ENCODE results near the gene IFI35. TPM values are rescaled to one million over a fixed set of nuclear protein-coding genes. Genes with fewer than 3 reads are reported as not detected.

The IFI35 gene
- total RNA-seq, 1 experiment from 2014 or later, result 6.3 TPM

- Mint-ChIP-seq H3K36me3 (ENCODE audit: insufficient read depth, unreplicated experiment) (peaks cover 13% of the 10 kb centered on the region), H3K9me3 (ENCODE audit: unreplicated experiment) (no peaks in the 10 kb centered on the region), H3K27me3 (ENCODE audit: insufficient read depth, unreplicated experiment) (no peaks in the 10 kb centered on the region), H3K4me3 (ENCODE audit: unreplicated experiment) (peak overlapping the region; percentile 39), H3K4me1 (ENCODE audit: insufficient read depth, unreplicated experiment) (peaks cover 12% of the 10 kb centered on the region), H3K27ac (ENCODE audit: low read depth, unreplicated experiment) (peak overlapping the region; percentile 61)
- BruUV-seq (replicated peaks), result no TSS peak
- ChIA-PET POLR2A (interaction anchor here (1.3 to 5.9 kb wide), 4 partner anchors 19 to 146 kb away, joined by 4 to 58 read pairs (median 16); partner anchors contain the start of genes IFI35, NBR1 and RPL27), CTCF (interaction anchor here (0.9 to 1.4 kb wide), 4 partner anchors 9 to 177 kb away, joined by 3 read pairs; no protein-coding TSS in a partner anchor)
- intact Hi-C loops (cut with micrococcal nuclease), result loop anchor here (10.0 kb wide), 1 partner anchor 310 kb away; no protein-coding TSS in a partner anchor
- no peak for TF ChIP-seq CTCF (IDR thresholded peaks at IDR 0.05; ENCODE audit: unreplicated experiment)
- DNase-seq (ENCODE audit: unreplicated experiment), result no peak
These were observed 18.7 kb downstream of the IFI35 start for GRCh38 chr17:43025290-43025657.

DNA sequence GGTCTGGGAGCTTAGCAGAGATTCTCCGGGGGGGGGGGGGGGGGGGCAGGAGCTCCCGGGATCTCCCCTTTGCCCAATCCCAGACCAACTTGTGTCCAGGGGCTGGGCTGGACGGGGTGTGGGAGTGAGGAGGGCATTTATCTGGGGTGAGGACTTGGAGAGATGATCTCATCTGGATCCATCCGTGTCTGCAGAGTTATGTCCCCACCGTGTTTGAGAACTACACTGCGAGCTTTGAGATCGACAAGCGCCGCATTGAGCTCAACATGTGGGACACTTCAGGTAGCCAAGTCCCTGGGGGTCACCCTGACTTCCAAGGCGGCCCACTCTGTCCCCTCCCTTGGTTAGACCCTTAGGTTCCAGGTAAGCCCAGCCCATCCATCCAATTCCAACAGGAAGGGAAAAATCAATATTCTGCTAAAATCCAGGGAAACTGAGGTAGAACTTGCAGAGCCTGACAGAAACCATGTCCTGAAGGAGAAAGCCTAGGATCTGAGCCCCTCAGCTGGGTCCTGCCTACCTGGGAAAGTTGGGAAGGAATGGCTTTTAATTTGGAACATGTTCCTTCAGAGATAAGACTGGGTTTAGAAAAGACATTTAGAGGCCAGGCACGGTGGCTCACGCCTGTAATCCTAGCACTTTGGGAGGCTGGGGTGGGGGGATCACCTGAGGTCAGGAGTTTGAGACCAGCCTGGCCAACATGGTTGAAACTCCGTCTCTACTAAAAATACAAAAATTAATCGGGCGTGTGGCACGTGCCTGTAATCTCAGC is 19.4 kb downstream of the IFI35 start:
- no TSS peak for BruUV-seq (replicated peaks)
- ChIA-PET POLR2A (interaction anchor here (0.6 to 5.9 kb wide), 2 partner anchors 27 to 334 kb away, joined by 3 to 58 read pairs; partner anchors contain the start of gene RPL27), CTCF (interaction anchor here (0.6 kb wide), 1 partner anchor 190 kb away, joined by 3 read pairs; no protein-coding TSS in a partner anchor)
- Mint-ChIP-seq H3K36me3 (ENCODE audit: insufficient read depth, unreplicated experiment) (peaks cover 12% of the 10 kb centered on the region), H3K4me3 (ENCODE audit: unreplicated experiment) (peak overlapping the region; percentile 39), H3K4me1 (ENCODE audit: insufficient read depth, unreplicated experiment) (peaks cover 12% of the 10 kb centered on the region), H3K9me3 (ENCODE audit: unreplicated experiment) (no peaks in the 10 kb centered on the region), H3K27me3 (ENCODE audit: insufficient read depth, unreplicated experiment) (no peaks in the 10 kb centered on the region), H3K27ac (ENCODE audit: low read depth, unreplicated experiment) (no peak overlapping the region)
- no peak for DNase-seq (ENCODE audit: unreplicated experiment)
- TF ChIP-seq CTCF (IDR thresholded peaks at IDR 0.05; ENCODE audit: unreplicated experiment), result no peak
- intact Hi-C loops (cut with micrococcal nuclease), result loop anchor here (10.0 kb wide), 1 partner anchor 309 kb away; no protein-coding TSS in a partner anchor

DNA sequence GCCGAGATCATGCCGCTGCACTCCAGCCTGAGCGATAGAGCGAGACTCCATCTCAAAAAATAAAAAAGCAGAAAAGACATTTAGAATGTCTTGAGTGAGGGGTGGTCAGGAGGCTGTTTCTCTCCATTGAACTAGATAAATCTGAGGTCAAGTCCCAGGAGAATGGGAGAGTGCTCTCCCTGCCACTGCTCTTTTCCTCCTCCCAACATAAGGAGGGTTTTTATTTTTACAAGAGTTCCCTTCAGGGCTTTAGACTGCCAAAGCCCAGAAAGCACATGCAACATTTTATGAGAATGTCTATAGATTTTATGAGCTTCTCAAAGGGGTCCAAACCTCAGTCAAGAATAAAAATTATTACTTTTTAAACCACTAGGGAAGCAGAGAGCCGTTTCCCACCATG is 20.0 kb downstream of the IFI35 start:
- intact Hi-C loops (cut with micrococcal nuclease), result loop anchor here (10.0 kb wide), 1 partner anchor 308 kb away; no protein-coding TSS in a partner anchor
- POLR2A ChIA-PET, result interaction anchor here (0.6 to 0.7 kb wide), 3 partner anchors 36 to 587 kb away, joined by 3 read pairs; no protein-coding TSS in a partner anchor

More for the DNA sequence above, 20.0 kb downstream of the IFI35 start:
- Mint-ChIP-seq H3K27me3 (ENCODE audit: insufficient read depth, unreplicated experiment) (no peaks in the 10 kb centered on the region), H3K9me3 (ENCODE audit: unreplicated experiment) (no peaks in the 10 kb centered on the region), H3K4me3 (ENCODE audit: unreplicated experiment) (no peak overlapping the region), H3K36me3 (ENCODE audit: insufficient read depth, unreplicated experiment) (peaks cover 5% of the 10 kb centered on the region), H3K27ac (ENCODE audit: low read depth, unreplicated experiment) (no peak overlapping the region), H3K4me1 (ENCODE audit: insufficient read depth, unreplicated experiment) (peaks cover 12% of the 10 kb centered on the region)
- DNase-seq (ENCODE audit: unreplicated experiment), result no peak
- CTCF ChIA-PET, result interaction anchor here (0.7 kb wide), 1 partner anchor 97 kb away, joined by 3 read pairs; no protein-coding TSS in a partner anchor
- TF ChIP-seq CTCF (IDR thresholded peaks at IDR 0.05; ENCODE audit: unreplicated experiment), result no peak
- no TSS peak for BruUV-seq (replicated peaks)
